NCI-H460 (cell line): Measurements from ENCODE around the gene SPINT2. TPM values are rescaled to one million over a fixed set of nuclear protein-coding genes. Genes with fewer than 3 reads are reported as not detected.
"Not testable (repeated sequence)": the region's sequence is repeated elsewhere in the genome, so short reads cannot be mapped to it uniquely, and the experiment has no call there.

Experiments used
- DNase-seq: peaks from one replicate; pipeline ENCODE4 v3.0.0-alpha.2; 2016; ENCODE audit warnings: low read depth; ENCODE audit errors: extremely low read depth
- total RNA-seq: library from RNA; depleted of rRNA; stranded (reverse); fragments of >200 nt; shearing (Covaris generic); gene quantifications from 2 replicates; pipeline ENCODE4 v1.2.3, GENCODE V29; 2014

SPINT2 gene
- total RNA-seq, 1 experiment from 2014 or later, result 0.64 TPM

DNA sequence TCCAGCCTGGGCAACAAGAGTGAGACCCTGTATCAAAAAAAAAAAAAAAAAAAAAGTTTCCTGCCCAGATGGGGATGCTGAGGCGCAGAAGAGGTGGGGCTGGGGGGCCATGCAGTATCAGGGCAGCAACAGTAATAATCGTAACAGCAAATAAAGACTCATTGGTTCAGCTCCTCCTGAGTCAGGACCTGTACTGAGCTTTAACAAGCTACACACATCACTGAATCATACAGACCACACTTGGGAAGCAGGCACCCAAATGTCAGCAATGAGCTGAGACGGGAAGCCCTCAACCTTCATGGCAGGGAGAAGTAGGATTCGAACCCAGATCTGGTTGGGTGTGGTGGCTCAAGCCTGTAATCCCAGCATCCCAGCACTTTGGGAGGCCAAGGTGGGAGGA, 29.8 kb upstream of the SPINT2 start:
- DNase-seq, result no peak

DNA sequence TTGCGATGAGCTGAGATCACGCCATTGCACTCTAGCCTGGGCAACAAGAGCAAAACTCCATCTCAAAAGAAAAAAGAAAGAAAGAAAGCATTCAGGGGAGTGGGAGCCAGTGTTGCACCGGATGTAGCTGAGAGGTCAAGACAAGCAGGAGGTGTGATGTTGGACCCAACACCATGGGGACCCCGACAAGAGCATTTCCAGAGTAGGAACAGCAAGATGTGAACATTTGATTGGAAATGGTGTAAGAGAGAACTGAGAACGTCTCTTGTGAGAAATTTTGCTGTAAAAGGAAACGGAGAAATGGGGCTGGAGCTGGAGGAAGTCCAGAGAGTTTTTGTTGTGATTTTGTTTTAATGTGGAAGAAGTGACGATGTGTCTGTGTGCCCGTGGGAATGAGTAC, 24.6 kb upstream of the SPINT2 start:
- DNase-seq, result no peak

DNA sequence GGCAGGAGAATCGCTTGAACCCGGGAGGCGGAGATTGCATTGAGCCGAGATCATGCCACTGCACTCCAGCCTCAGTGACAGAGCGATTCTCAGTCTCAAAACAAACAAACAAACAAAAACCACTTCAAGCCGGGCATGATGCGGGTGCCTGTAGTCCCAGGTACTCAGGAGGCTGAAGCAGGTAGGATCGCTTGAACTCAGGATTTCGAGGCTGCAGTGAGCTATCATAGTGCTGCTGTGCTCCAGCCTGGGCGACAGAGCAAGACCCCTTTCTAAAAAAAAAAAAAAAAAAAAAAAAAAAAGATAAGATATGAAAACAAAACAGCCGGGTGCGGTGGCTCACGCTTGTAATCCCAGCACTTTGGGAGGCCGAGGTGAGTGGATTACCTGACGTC, 21.1 kb upstream of the SPINT2 start:
- DNase-seq, result no peak

DNA sequence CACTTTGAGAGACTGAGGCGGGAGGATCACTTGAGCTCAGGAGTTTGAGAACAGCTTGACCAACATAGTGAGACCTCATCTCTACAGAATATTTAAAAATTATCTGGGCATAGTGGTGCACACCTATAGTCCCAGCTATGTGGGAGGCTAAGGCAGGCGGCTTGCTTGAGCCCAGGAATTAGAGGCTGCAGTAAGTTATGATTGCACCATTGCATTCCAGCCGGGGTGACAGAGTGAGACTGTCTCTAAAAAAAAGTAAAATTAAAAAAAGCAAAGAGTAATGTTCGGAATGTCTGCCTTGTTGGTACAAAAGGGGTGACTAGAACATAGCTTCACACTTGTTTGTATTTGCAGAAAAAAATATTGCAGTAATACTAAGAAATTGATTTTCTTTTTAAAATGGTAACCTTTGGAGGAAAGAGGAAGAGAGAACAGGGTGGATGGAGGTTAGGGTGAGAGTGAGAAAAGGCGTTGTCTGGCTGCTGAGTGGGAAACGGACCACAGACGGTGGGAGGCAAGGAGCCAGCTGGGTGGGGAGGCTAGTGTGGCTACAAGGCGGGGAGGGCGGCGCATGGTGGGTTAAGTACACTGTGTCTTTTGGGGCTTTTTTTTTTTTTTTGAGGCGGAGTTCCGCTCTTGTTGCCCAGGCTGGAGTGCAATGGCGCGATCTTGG, 18.4 kb upstream of the SPINT2 start:
- DNase-seq, result no peak

DNA sequence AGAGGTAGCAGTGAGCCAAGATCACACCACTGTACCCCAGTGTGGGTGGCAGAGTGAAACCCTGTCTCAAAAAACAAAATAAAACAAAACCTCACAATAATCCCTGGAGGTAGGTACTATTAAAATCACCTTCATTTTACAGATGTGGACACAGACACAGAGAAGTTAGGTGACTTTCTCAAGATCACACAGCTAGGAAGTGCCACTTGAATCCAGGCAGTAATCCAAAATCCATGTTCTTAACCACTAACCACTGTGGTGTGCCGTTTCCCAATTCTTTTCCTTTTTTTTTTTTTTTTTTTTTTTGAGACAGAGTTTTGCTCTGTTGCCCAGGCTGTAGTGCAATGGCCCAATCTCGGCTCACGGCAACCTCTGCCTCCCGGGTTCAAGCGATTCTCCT, 17.2 kb upstream of the SPINT2 start:
- DNase-seq, result no peak

DNA sequence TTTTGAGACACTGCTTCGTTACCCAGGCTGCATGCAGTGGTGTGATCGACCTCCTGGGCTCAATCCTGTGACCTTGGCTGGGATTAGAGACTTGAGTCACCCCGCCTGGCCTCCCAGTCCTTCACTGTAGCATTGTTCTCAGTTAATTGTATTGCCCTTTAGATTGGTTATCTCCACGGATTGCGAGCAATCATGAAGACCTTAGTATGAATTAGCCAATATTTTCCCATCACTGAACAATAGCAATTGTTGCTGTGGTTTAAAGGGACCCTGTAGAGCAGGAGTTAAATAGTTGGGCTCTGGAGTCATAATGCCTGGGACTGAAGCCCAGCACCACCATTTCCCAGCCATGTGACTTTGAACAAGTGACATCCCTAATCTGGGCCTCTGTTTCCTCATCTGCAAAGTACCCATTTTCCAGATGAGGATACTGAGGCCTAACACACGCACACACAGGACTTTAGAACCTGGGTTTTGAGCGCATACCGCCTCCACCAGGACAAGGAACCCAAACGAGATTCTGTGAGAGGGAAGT, 16.6 kb upstream of the SPINT2 start:
- no peak for DNase-seq

DNA sequence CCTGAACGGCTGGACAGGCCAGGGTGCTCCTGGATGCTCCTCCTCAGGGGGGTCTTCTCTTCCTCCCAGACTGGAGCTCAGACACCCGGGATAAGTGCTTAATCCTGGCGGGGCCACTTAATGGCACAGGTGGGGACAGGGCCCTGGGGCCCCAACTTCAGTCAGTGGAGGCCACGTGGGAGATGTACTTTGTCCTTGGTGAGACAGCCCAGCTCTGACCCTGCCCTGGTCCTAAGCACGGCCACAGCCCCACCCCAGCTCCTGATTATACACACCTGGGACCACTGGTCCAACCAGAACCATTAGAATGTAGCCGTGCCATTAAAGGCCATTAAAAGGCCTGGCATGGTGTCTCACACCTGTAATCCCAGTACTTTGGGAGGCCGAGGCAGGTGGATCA, 16.0 kb upstream of the SPINT2 start:
- no peak for DNase-seq

DNA sequence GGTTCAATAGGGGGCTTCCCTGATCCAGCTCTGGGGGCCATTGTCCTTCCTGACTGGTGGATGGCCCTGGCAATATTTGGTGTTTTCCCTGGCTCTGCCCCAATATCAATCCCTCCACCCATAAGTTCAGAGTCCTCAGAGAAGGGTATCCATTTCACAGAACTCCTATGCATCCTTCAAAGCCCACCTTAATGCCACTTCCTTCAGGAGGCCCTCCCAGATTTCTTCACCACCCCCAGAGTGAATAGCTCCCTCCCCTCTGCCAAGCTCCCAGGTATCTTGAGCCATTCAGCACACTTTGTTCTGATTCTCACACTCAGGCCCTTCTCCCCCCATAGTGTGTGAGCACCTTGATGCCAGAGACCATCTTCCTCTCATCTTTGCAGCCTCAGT, 13.9 kb upstream of the SPINT2 start:
- no peak for DNase-seq

DNA sequence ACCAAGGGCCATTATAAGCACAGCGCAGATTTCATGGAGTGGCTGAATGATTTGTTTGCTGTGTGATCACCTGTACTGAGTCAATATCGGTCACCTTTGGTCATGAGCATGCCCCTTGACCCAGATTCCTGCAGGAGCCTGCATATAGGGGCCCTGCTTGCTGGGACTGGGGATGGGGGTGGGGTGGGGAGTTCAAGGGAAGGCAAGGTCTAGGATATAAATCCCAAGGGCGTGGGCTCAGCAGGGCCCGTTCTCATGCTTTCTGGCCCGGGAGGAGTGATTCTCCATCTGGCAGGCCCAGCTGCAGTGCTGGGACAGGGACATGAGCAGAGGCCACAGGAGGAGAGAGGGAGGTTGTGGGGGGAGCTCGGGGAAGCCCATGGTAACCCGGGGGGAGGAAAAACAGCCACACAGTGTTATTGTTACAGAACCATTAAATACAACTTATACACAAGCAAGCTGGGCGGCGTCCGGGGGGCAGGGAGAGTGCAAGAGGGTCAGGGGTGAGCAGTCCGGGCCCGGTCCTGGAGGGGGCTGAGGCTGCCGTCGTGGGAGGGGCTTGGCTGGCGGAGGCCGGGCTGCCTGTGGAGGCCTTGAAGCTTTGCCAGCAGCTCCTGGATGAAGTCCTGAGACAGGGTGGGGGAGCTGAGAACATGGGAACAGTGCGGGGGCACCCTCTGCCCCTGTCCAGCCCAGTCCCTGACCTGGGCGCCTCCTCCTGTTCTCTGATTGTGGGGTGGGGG, 13.4 kb upstream of the SPINT2 start:
- no peak for DNase-seq

DNA sequence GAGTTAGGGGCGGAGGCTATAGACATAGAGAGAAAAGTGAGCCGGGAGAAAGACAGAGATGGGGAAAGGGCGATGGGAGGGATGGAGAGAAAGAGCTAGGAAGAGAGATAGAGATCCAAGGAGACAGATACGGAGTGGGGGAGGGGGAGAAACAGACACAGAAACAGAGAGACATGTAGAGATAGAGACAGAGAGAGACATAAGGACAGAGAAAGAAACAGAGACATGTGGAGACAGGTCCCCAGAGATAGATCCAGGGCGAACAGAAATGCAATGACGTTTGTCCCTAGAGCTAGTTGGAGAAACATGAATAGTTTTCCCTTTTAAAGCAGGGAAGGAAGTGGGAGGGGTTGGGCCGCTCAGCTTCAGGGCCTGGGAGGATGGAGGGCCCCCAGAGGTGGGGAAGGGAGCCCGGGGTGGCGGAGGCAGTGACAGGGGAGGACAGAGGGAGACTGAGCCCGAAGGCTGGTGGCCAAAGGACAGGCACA, 12.8 kb upstream of the SPINT2 start:
- no peak for DNase-seq

DNA sequence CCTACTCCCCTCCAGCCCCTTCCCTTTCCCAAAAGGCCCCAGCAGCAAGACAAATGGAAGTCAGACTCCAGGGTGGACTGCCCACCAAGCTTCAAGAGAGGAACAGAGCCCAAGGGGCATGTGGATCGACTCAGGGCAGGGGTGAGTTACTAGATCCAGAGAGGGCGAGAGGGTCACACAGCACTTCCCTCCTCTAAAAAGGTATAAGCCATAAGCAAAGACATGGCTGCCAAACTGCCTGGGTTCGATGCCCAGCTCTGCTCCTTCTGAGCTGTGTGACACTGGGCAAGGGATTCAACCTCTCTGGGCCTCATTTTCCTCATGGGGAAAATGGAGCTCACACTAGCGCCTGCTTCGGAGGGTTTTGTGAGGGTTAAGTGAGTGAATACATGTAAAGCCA, 12.0 kb upstream of the SPINT2 start:
- no peak for DNase-seq

DNA sequence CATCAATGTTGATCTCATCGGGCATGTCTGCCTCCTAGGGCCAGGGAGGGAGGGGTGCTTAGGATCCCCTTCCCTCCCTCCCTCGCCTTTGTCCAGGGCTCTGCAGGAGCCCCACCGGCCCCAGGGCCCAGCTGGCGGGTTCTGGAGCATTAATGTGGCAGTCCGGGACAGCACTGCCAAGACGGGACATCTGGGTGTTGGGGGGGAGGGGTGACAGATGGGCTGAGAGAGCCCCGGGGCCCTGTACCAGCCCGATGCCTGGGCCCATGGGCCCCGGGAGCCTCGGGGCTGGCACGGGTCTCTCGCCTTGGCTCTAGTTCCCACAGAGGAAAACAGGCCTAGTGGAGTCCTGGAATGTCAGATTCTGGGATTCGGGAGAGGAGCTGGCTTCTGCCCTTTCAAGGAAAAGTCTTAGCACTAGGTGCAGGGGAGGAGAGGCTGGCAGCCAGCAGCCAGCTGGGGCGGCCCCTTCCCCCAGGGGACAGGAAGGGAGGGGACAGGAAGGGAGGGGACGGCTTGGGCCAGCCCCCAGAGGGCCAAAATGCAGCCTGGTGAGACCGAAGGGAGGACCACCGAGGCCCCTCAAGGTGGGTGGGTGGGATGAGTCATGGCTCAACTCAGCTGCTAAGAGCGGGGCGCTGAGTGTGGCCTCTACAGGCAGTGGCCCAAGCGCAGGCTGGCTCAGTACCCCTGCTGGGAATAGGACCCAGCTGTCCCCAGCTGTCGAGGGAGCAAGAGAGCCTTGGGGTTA, 11.3 kb upstream of the SPINT2 start:
- no peak for DNase-seq

DNA sequence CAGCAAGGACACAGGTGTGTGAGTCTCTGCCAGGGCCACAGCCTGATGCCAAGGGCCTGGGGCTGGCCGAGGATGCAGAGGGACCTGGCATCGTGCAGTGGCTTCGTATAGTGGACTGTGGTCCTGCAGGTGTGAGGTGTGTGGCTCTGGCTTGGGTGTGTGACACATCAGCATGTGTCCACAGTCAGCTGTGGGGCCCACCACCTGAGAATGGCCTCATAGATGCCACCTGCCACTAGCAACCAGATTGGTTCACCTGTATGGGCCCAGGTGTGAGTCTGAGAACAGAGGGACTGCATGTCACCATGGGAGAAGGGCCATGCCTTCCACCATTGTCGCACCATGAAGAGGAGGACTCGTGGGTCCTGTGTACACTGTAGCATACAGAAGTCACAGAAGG, 10.6 kb upstream of the SPINT2 start:
- no peak for DNase-seq

DNA sequence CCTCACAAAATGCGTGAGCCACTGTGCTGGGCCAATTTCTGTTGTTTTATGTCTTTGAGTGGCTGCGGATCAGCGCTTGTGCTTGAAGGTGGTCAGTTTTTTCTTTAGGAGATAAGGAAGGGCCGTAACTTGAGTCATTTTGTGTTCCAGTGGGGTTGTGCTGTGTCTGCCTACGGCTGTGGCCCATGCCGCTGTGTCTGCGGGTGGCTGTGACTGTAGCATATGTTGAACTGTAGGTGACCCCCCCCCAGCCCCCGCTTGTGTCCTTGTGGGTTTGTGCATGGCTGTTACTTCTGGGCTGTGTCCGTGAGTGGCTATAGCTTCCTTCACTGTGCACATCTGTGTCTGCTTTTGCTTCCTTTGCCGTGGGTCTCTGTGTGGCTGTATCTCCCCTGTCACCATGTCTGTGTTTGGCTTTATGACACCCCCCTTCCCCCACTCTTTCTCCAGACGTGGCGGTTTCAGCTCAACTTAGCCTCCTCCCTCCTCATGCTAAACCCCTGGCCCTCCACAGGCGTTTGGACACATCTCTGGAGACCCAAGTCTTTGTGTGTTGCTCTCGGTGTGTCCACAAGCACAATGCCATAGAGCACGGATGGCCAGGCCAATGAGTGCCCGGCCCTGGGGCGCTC, 8.9 kb upstream of the SPINT2 start:
- DNase-seq, result no peak

DNA sequence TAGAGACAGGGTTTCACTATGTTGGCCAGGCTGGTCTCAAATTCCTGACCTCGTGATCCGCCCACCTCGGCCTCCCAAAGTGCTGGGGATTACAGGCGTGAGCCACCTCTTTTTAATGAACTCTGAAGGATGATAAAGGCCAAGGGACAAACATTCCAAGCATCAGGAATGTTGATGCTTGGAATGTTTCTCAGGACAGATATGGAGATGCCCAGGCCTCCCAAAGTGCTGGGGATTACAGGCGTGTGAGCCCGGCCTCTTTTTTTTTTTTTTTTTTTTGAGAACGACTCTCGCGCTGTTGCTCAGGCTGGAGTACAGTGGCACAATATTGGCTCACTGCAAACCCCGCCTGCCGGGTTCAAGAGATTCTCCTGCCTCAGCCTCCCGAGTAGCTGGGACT, 2.4 kb upstream of the SPINT2 start:
- not testable (repeated sequence) for DNase-seq

DNA sequence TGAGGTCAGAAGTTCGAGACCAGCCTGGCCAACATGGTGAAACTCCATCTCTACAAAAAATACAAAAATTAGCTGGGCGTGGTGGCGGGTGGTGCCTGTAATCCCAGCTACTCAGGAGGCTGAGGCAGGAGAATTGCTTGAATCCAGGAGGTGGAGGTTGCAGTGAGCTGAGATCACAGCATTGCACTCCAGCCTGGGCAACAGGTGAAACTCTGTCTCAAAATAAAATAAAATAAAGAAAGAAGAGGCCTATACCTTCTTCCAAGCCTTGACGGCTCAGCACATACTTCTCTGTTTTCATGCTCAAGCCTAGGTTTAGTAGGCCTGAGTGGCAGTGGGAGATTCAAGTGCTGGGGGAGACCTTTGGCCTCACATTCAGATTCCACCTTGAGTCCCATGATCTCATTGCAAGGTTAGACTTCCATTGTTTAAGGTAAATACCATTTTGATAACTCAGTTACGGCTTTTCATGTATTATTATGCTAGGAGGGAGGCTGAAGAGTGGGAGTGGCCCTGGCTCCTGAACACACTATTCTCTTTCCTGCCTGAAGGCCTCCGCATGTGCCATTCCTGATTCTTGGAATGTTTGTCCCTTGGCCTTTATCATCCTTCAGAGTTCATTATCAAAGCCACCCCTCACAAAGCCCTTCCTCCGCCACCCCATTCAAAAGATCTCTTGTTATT, 1.6 kb upstream of the SPINT2 start:
- no peak for DNase-seq

DNA sequence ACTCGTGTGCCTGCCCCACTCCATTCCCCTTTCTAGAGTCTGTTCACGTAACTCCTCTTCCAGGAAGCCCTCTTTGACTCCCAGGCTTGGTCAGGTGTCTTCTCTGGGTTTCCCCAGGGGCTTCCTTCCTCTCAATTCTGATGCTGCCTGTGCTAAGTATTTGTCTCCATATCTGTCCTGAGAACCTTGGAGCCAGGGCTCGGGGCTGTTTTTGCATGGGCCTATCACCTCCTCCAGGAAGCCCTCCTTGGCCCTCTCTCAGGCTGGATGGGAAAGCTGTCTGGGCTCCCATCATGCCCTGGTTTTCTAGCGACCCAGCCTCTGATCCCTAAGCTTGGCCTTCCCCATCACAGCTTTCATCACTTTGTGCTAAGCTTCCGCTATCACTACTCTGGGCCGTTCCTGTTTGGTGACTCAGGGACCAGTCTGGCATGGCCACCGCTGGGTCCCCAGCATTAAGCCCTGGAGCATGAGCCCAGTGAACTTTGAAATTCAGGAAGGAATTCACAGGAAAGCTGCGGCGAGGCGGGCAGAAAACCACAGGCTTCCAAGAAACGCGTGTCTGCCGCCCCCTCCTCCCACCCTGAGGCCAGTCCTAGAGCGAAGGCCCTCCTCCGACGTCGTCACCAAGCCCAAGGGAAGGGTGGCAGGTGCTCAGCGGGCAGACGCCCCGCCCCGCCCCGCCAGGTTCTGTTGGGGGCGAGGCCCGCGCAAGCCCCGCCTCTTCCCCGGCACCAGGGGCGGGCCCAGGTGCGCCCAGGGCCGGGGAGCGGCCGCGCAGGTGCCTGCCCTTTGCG, 486 bp upstream of the SPINT2 start:
- DNase-seq, result no peak

DNA sequence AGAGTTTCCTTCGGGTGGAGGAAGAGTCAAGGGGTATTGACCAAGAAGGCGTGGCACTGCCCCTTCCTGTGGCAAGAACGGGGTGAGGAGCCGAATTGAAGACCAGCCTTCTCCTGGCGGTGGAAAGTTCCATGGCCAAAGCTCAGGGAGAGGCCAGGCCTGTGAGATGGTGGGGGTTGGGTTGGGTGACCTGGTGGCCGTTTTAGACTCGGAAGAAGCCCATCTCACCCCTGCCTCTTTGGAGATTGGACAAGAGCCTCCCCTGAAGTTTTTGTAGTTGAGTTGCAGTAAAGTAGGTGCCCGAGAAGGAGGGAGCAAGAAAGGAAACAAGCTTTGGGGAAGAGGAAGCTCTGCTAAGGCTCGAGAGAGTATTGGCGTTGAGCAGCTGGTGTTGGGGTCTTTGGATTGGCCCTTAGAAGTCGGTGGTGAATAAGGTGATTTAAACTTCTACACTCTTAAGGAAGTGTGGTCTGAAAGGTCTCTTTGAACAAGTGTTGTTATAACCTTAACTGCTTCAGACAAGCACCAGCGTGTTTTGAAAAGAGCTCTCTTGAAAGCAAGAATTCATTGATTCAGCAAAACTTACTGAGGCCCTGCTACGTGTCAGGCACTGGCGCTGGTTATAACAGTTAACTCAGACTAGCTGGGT, 964 bp downstream of the SPINT2 start:
- no peak for DNase-seq

DNA sequence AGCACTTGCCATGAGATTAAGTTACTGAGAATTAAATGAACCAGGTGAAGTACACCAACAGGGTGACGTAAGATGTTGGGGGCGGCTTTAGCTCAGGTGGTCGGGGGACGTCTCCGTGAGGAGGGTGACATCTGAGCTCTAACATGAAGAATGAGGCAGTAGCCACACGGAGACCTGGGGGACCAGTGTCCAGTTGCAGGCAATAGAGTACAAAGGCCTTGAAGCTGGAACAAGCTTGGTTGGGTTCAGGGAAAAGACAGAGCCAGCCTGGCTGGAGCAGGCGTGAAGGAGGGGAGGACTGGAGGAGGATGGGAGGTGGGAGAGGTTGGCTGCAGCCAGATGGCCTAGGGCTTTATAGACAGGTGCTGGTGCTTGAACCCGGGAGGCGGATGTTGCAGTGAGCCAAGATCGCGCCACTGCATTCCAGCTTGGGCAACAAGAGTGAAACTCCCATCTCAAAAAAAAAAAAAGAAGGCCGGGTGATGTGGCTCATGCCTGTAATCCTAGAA, 1.6 kb downstream of the SPINT2 start:
- no peak for DNase-seq
